K562 (cell line): Measurements from ENCODE around the gene BLTP3A. TPM values are rescaled to one million over a fixed set of nuclear protein-coding genes. Genes with fewer than 3 reads are reported as not detected.

ENCODE experiments used
- ATAC-seq: fragments of 200-7000 bp; cut with Tn5 transposase; 3 replicates; pipeline ENCODE4 v1.9.1; 2020; ENCODE audit warnings: moderate library complexity
- BruUV-seq: library from RNA; stranded (reverse); fragments of 400-500 nt; replicated peaks from 2 replicates; lab custom pipeline; 2021; lab: Mats Ljungman, UMichigan
- CTCF ChIA-PET: fragments of 300-600 bp; formaldehyde crosslinking; extraction: SDS; loops from one replicate; lab custom pipeline; 2021; ENCODE audit warnings: low intra/inter-chr PET ratio; lab: Yijun Ruan, JAX
- POLR2A ChIA-PET: fragments of 300-600, 350-650 bp; sonication (Branson Sonifier 250); formaldehyde crosslinking; extraction: SDS; loops from one replicate; lab custom pipeline; 2021; ENCODE audit warnings: antibody characterized with exemption, inconsistent platforms; lab: Yijun Ruan, JAX
- DNase-seq, 4 experiments: peaks; one replicate each; pipeline versions ENCODE4 v3.0.0 to v3.0.0-alpha.2; 2011 to 2018; ENCODE audit warnings: low spot score in 3 of 4, mixed read lengths in 3 of 4; ENCODE audit errors: extremely low read depth in 1 of 4
- FAIRE-seq: peaks from 2 replicates; lab custom pipeline; 2011; peaks lifted over from hg19 to GRCh38; lab: Jason Lieb, UNC
- H2AFZ ChIP-seq: 2 replicates; pipeline ENCODE4 v1.6.0; 2011; ENCODE audit warnings: low read depth, low read length, control low read depth, inconsistent platforms
- H3K27ac ChIP-seq: fragments of 200-600 bp; 3 replicates; pipeline ENCODE4 v1.8.0; 2011; ENCODE audit warnings: low read depth, mild to moderate bottlenecking, control low read depth, inconsistent platforms, low read length, moderate library complexity, mixed read lengths; ENCODE audit errors: extremely low read depth
- H3K27me3 ChIP-seq, 2 experiments: fragments of 300-600 bp in 1 of 2; 2 replicates in 1 of 2; 3 replicates in 1 of 2; pipeline versions ENCODE4 v1.6.0 to v1.8.0; 2011; ENCODE audit warnings: inconsistent platforms in 2 of 2, low read length in 2 of 2, mild to moderate bottlenecking in 1 of 2, mixed read lengths in 1 of 2, moderate library complexity in 1 of 2; ENCODE audit not compliant: control insufficient read depth in 2 of 2, insufficient read depth in 2 of 2
- H3K36me3 ChIP-seq: fragments of 300-600 bp; 3 replicates; pipeline ENCODE4 v1.8.0; 2011; ENCODE audit warnings: mild to moderate bottlenecking, low read length, inconsistent platforms; ENCODE audit not compliant: control insufficient read depth, insufficient read depth
- H3K4me1 ChIP-seq, 2 experiments: fragments of 200-600 bp in 1 of 2; replicated peaks in 1 of 2; 2 replicates in 1 of 2; 3 replicates in 1 of 2; pipeline versions ENCODE4 v1.5.1 to v1.8.0; 2011; ENCODE audit warnings: inconsistent platforms in 2 of 2, low read length in 2 of 2, mild to moderate bottlenecking in 1 of 2, mixed read lengths in 1 of 2, moderate library complexity in 1 of 2; ENCODE audit not compliant: control insufficient read depth in 2 of 2, insufficient read depth in 2 of 2
- H3K4me2 ChIP-seq: 2 replicates; pipeline ENCODE4 v1.6.1; 2011; ENCODE audit warnings: low read length, control low read depth, inconsistent platforms, mixed read lengths; ENCODE audit not compliant: insufficient read depth
- H3K4me3 ChIP-seq: fragments of 200-600 bp; sonication (generic), shearing (Covaris generic); 2 replicates; pipeline ENCODE4 v1.5.1; 2016; ENCODE audit warnings: control low read depth, inconsistent platforms
- H3K79me2 ChIP-seq: fragments of 200-600 bp; 3 replicates; pipeline ENCODE4 v1.8.0; 2011; ENCODE audit warnings: low read length, inconsistent platforms; ENCODE audit not compliant: control insufficient read depth, insufficient read depth
- H3K9ac ChIP-seq, 2 experiments: 2 replicates each; pipeline versions ENCODE4 v1.6.0 to v1.6.1; 2011; ENCODE audit warnings: low read depth in 2 of 2, low read length in 2 of 2, control low read depth in 1 of 2, inconsistent platforms in 1 of 2, mild to moderate bottlenecking in 1 of 2, mixed read lengths in 1 of 2; ENCODE audit not compliant: insufficient read depth in 1 of 2
- H3K9me1 ChIP-seq: one replicate; pipeline ENCODE4 v1.6.0; 2011; ENCODE audit warnings: inconsistent platforms, mild to moderate bottlenecking, low read length, moderate library complexity; ENCODE audit not compliant: control insufficient read depth, insufficient read depth
- H3K9me3 ChIP-seq: replicated peaks from 2 replicates; pipeline ENCODE4 v1.5.1; 2011; ENCODE audit warnings: low read depth, low read length, inconsistent platforms; ENCODE audit not compliant: control insufficient read depth, insufficient read depth
- H4K20me1 ChIP-seq: replicated peaks from 2 replicates; pipeline ENCODE4 v1.6.1; 2011; ENCODE audit warnings: low read length, inconsistent platforms, mixed read lengths; ENCODE audit not compliant: control insufficient read depth, insufficient read depth
- BMI1 ChIP-seq: fragments of 150-350 bp; IDR thresholded peaks from 2 replicates; pipeline ENCODE4 v1.6.1; 2014; ENCODE audit warnings: low read length
- CAMTA2 ChIP-seq: fragments of 250-450 bp; sonication (Bioruptor Pico); conservative IDR thresholded peaks from 2 replicates; pipeline ENCODE4 v1.5.1; 2022
- CXXC5 ChIP-seq: fragments of 250-450 bp; sonication (Bioruptor Pico); IDR thresholded peaks from 2 replicates; pipeline ENCODE4 v1.8.0; 2022; ENCODE audit warnings: inconsistent platforms, mild to moderate bottlenecking, moderate library complexity
- DNMT1 ChIP-seq: fragments of 450-650 bp; IDR thresholded peaks from 2 replicates; pipeline ENCODE4 v1.6.1; 2016; ENCODE audit warnings: antibody characterized with exemption, mild to moderate bottlenecking
- EP400 ChIP-seq: fragments of 450-650 bp; IDR thresholded peaks from 2 replicates; pipeline ENCODE4 v1.6.1; 2017; ENCODE audit warnings: antibody characterized with exemption, mild to moderate bottlenecking, moderate library complexity
- GTF2F1 ChIP-seq: IDR thresholded peaks from 2 replicates; pipeline ENCODE4 v1.6.1; 2011; ENCODE audit warnings: low read depth, low read length, improper control_type of control experiment
- ILK ChIP-seq: fragments of 450-650 bp; IDR thresholded peaks from 2 replicates; pipeline ENCODE4 v1.6.1; 2016; ENCODE audit warnings: missing genetic modification characterization, low read depth, mild to moderate bottlenecking, missing compliant biosample characterization, moderate library complexity, borderline replicate concordance
- KLF13 ChIP-seq: fragments of 450-650 bp; IDR thresholded peaks from 2 replicates; pipeline ENCODE4 v1.6.1; 2016; ENCODE audit warnings: missing genetic modification characterization, low read depth, mild to moderate bottlenecking, missing compliant biosample characterization, moderate library complexity, borderline replicate concordance
- NCOR1 ChIP-seq: fragments of 450-650 bp; IDR thresholded peaks from 2 replicates; pipeline ENCODE4 v1.6.1; 2016; ENCODE audit warnings: mild to moderate bottlenecking, moderate library complexity
- NR1H2 ChIP-seq: sonication (generic); formaldehyde crosslinking; IDR thresholded peaks from 2 replicates; pipeline ENCODE4 v1.4.0; 2020; ENCODE audit warnings: mild to moderate bottlenecking, missing genetic modification reagents
- NR2C2 ChIP-seq, 2 experiments: fragments of 200-800 bp in 1 of 2; sonication (Bioruptor generic) in 1 of 2; sonication (generic) in 1 of 2; formaldehyde crosslinking in 1 of 2; IDR thresholded peaks; 2 replicates each; pipeline versions ENCODE4 v1.6.1 to v1.8.0; 2016 to 2022; ENCODE audit warnings: mild to moderate bottlenecking in 1 of 2, missing compliant biosample characterization in 1 of 2, missing genetic modification characterization in 1 of 2, missing genetic modification reagents in 1 of 2
- SMARCA4 ChIP-seq: fragments of 450-650 bp; IDR thresholded peaks from 2 replicates; pipeline ENCODE4 v1.6.1; 2016
- ZNF143 ChIP-seq: sonication (generic); formaldehyde crosslinking; IDR thresholded peaks from 2 replicates; pipeline ENCODE4 v1.9.0; 2022; ENCODE audit warnings: mild to moderate bottlenecking, missing genetic modification reagents
- ZNF174 ChIP-seq: fragments of 250-450 bp; sonication (Bioruptor Pico); IDR thresholded peaks from 2 replicates; pipeline ENCODE4 v1.4.0; 2020; ENCODE audit warnings: mild to moderate bottlenecking
- WGBS: fragments of 100-300 bp; shearing (Covaris generic); methylation state at CpG from one replicate; pipeline ENCODE4 v1.1.6; 2016; ENCODE audit warnings: low coverage, mixed read lengths; ENCODE audit not compliant: insufficient coverage; ENCODE audit errors: missing lambda C conversion rate; 5-methylcytosine and 5-hydroxymethylcytosine counted together
- in situ Hi-C: fragments of 300-500 bp; cut with MboI; formaldehyde crosslinking; loops from 4 replicates; pipeline ENCODE4 v1.15.0; 2018; ENCODE audit warnings: inconsistent platforms, mixed read lengths
- intact Hi-C: fragments of 100-400 bp; cut with micrococcal nuclease; formaldehyde crosslinking; loops from 2 replicates; pipeline ENCODE4 v1.14.2; 2022
- polyA plus RNA-seq, 8 experiments: library from polyadenylated mRNA; depleted of rRNA in 4 of 8; stranded (reverse) in 5 of 8; unstranded in 3 of 8; fragments of >200 nt; fragmentation: Nextera tagmentation in 2 of 8; fragmentation: Illumina TruSeq in 1 of 8; extraction: Ambion mirVana in 2 of 8; extraction: Trizol in 1 of 8; gene quantifications; 2 replicates each; pipeline versions ENCODE4 v1.2.1 to v1.2.3, GENCODE V29; 2011 to 2014; ENCODE audit warnings: inconsistent platforms in 1 of 8, missing spikeins in 1 of 8
- total RNA-seq, 7 experiments: library from RNA; depleted of rRNA in 6 of 7; stranded (reverse); fragments of >200 nt in 6 of 7; fragmentation: Illumina TruSeq in 2 of 7; extraction: Trizol in 2 of 7; gene quantifications; 2 replicates each; pipeline versions ENCODE4 v1.2.1 to v1.2.3, GENCODE V29; 2011 to 2021; ENCODE audit warnings: low replicate concordance in 1 of 7
- TF ChIP-seq, protein P1 (sequence below), 3 experiments: fragments of 200-800 bp in 1 of 3; fragments of 250-450 bp in 1 of 3; fragments of 450-650 bp in 1 of 3; sonication (Bioruptor Pico) in 1 of 3; sonication (Bioruptor generic) in 1 of 3; formaldehyde crosslinking in 1 of 3; IDR thresholded peaks; 2 replicates each; pipeline versions ENCODE4 v1.6.1 to v1.8.0; 2016 to 2022; ENCODE audit warnings: mild to moderate bottlenecking in 2 of 3, missing genetic modification characterization in 2 of 3, missing compliant biosample characterization in 1 of 3, moderate library complexity in 1 of 3
- TF ChIP-seq, protein P2 (sequence below): IDR thresholded peaks from 3 replicates; pipeline ENCODE4 v1.6.1; 2011; ENCODE audit warnings: borderline replicate concordance, mild to moderate bottlenecking, moderate library complexity; ENCODE audit not compliant: insufficient read length; ENCODE audit errors: extremely low read depth

The BLTP3A gene
- total and polyA plus RNA-seq, 9 of the 15 experiments (the other 6 are each of a cell fraction or from before 2014, with no cell fraction given) = 7.5 to 34.6 (median 15.5) TPM

DNA sequence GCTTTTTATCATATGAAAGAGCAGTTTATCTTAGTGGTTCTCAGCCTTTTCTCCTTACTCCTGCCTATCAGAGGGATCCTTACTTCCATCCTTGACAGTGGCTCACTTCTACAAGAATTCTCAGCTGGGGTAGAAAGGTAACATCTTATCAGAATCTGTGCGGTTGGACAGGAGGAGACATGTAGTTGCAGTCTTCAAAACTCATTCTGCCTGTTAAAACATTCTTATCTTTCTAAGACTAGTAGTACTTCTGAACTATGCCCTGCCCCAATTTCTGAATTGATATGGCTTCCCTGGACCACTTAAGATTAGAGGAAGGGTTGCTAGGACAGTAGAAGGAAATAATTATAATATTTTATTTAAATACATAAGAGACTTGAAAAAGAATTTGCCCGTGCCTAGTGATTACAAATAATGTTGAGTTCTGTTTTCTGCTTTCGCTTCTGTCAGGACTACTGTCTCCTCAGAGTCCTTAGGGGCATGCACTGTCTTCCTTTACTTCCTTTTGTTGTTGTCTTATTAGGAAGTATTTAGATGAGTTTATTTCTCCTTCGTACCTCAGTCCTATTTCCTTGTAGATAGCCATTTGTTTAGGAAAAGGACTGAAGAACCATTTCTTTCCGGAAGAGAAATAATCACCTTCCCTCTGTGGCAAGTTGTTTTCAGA is 24.9 kb downstream of the BLTP3A start:
- peaks cover 7 to 43% of the 10 kb centered on the region in 2 experiments; a peak in 4 of 5 replicates for H3K4me1 ChIP-seq
- peak; percentile 29 for FAIRE-seq
- TF ChIP-seq CAMTA2 (CRISPR knock-in tag) (no peak), EP400 (no peak), KLF13 (tag) (no peak), ZNF143 (CRISPR knock-in tag) (no peak), ZNF174 (no peak), NCOR1 (peak; percentile 74), BMI1 (no peak), NR2C2 (CRISPR knock-in tag; IDR thresholded peaks at IDR 0.05) (no peak), NR2C2 (tag; IDR thresholded peaks at IDR 0.05) (no peak), CXXC5 (CRISPR knock-in tag) (peak; percentile 42), GTF2F1 (no peak), NR1H2 (CRISPR knock-in tag) (no peak), SMARCA4 (peak; percentile 64; the same call in 1 of the 2 replicates), ILK (tag) (no peak), DNMT1 (no peak)
- TF ChIP-seq, protein P1, sequence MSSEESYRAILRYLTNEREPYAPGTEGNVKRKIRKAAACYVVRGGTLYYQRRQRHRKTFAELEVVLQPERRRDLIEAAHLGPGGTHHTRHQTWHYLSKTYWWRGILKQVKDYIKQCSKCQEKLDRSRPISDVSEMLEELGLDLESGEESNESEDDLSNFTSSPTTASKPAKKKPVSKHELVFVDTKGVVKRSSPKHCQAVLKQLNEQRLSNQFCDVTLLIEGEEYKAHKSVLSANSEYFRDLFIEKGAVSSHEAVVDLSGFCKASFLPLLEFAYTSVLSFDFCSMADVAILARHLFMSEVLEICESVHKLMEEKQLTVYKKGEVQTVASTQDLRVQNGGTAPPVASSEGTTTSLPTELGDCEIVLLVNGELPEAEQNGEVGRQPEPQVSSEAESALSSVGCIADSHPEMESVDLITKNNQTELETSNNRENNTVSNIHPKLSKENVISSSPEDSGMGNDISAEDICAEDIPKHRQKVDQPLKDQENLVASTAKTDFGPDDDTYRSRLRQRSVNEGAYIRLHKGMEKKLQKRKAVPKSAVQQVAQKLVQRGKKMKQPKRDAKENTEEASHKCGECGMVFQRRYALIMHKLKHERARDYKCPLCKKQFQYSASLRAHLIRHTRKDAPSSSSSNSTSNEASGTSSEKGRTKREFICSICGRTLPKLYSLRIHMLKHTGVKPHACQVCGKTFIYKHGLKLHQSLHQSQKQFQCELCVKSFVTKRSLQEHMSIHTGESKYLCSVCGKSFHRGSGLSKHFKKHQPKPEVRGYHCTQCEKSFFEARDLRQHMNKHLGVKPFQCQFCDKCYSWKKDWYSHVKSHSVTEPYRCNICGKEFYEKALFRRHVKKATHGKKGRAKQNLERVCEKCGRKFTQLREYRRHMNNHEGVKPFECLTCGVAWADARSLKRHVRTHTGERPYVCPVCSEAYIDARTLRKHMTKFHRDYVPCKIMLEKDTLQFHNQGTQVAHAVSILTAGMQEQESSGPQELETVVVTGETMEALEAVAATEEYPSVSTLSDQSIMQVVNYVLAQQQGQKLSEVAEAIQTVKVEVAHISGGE (CRISPR knock-in tag; IDR thresholded peaks at IDR 0.05) = no peak
- TF ChIP-seq, protein P2, sequence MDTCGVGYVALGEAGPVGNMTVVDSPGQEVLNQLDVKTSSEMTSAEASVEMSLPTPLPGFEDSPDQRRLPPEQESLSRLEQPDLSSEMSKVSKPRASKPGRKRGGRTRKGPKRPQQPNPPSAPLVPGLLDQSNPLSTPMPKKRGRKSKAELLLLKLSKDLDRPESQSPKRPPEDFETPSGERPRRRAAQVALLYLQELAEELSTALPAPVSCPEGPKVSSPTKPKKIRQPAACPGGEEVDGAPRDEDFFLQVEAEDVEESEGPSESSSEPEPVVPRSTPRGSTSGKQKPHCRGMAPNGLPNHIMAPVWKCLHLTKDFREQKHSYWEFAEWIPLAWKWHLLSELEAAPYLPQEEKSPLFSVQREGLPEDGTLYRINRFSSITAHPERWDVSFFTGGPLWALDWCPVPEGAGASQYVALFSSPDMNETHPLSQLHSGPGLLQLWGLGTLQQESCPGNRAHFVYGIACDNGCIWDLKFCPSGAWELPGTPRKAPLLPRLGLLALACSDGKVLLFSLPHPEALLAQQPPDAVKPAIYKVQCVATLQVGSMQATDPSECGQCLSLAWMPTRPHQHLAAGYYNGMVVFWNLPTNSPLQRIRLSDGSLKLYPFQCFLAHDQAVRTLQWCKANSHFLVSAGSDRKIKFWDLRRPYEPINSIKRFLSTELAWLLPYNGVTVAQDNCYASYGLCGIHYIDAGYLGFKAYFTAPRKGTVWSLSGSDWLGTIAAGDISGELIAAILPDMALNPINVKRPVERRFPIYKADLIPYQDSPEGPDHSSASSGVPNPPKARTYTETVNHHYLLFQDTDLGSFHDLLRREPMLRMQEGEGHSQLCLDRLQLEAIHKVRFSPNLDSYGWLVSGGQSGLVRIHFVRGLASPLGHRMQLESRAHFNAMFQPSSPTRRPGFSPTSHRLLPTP = no peak

More for the DNA sequence above, 24.9 kb downstream of the BLTP3A start:
- Histone ChIP-seq H3K36me3 (peaks cover 10% of the 10 kb centered on the region; the same call in 2 of the 3 replicates), H4K20me1 (peaks cover 47% of the 10 kb centered on the region; the same call in 1 of the 2 replicates), H3K79me2 (peaks cover 80% of the 10 kb centered on the region), H3K9ac (no peak overlapping the region), H3K27me3 (no peaks in the 10 kb centered on the region), H3K9me1 (no peaks in the 10 kb centered on the region), H3K4me3 (no peak overlapping the region), H3K4me2 (no peak overlapping the region), H2AFZ (no peak overlapping the region), H3K9me3 (no peaks in the 10 kb centered on the region), H3K27ac (no peak overlapping the region)
- CTCF ChIA-PET = no interaction called here
- POLR2A ChIA-PET = interaction anchor here (1.1 to 1.8 kb wide), 4 partner anchors 13 to 25 kb away, joined by 3 to 7 read pairs (median 5); partner anchors contain the start of gene BLTP3A
- intact Hi-C loops = no loop called here
- ATAC-seq (peak; percentile 68), DNase-seq (peak; percentile 37 to 69 (median 48))
- 31% methylated on average over 5 of the region's 5 CpGs for WGBS
- in situ Hi-C loops = no loop called here
- no TSS peak for BruUV-seq
